NB4 (cell line): ENCODE results near the gene ANKZF1.
"Not testable (repeated sequence)": the region's sequence is repeated elsewhere in the genome, so short reads cannot be mapped to it uniquely, and the experiment has no call there.

Source experiments
- CTCF ChIP-seq: IDR thresholded peaks from one replicate; pipeline ENCODE4 v1.5.1; 2012; ENCODE audit warnings: low read depth, low read length
- MAX ChIP-seq: IDR thresholded peaks from 2 replicates; pipeline ENCODE4 v1.6.1; 2011; ENCODE audit warnings: low read depth, low read length
- MYC ChIP-seq: IDR thresholded peaks from 2 replicates; pipeline ENCODE4 v1.6.1; 2011; ENCODE audit warnings: low read depth, low read length
- POLR2A ChIP-seq: IDR thresholded peaks from 2 replicates; pipeline ENCODE4 v1.6.1; 2011; ENCODE audit warnings: mild to moderate bottlenecking; ENCODE audit not compliant: insufficient read length; ENCODE audit errors: extremely low read depth

GRCh38 chr2:219258942-219259341 is 29.3 kb downstream of the ANKZF1 start:
- TF ChIP-seq CTCF, POLR2A, MAX, MYC: not testable (repeated sequence)
